Neural cell (in vitro differentiated cells): ENCODE measurements around the gene KPNA1. TPM values are rescaled to one million over a fixed set of nuclear protein-coding genes. Genes with fewer than 3 reads are reported as not detected.

Experiments
- H2AFZ ChIP-seq: fragments of 200-600, 300-800 bp; sonication (generic), shearing (Covaris generic); 2 replicates; pipeline ENCODE4 v1.6.0; 2014; ENCODE audit warnings: low read depth, mild to moderate bottlenecking, antibody characterized with exemption, low read length, moderate library complexity
- H3F3A ChIP-seq: fragments of 200-600 bp; shearing (Covaris generic); 2 replicates; pipeline ENCODE4 v1.6.1; 2016; ENCODE audit warnings: mild to moderate bottlenecking, moderate library complexity, mixed read lengths, antibody characterized with exemption, low read length; ENCODE audit not compliant: insufficient read depth, poor library complexity, severe bottlenecking
- H3K27ac ChIP-seq: fragments of 200-600, 300-800 bp; sonication (generic), shearing (Covaris generic); 2 replicates; pipeline ENCODE4 v1.5.1; 2014; ENCODE audit warnings: mild to moderate bottlenecking, low read length, moderate library complexity
- H3K27me3 ChIP-seq: fragments of 300-800, 200-600 bp; sonication (generic), shearing (Covaris generic); 2 replicates; pipeline ENCODE4 v1.6.0; 2014; ENCODE audit warnings: mild to moderate bottlenecking, low read depth, low read length, moderate library complexity; ENCODE audit not compliant: insufficient read depth
- H3K36me3 ChIP-seq: fragments of 300-800, 200-600 bp; sonication (generic), shearing (Covaris generic); 2 replicates; pipeline ENCODE4 v1.5.1; 2014; ENCODE audit warnings: mild to moderate bottlenecking, antibody characterized with exemption, low read length, moderate library complexity; ENCODE audit not compliant: insufficient read depth
- H3K4me2 ChIP-seq: fragments of 300-800, 200-600 bp; sonication (generic), shearing (Covaris generic); 2 replicates; pipeline ENCODE4 v1.6.0; 2014; ENCODE audit warnings: mild to moderate bottlenecking, low read length
- H3K4me3 ChIP-seq: fragments of 300-800, 200-600 bp; sonication (generic), shearing (Covaris generic); 2 replicates; pipeline ENCODE4 v1.5.1; 2014; ENCODE audit warnings: mild to moderate bottlenecking, low read length, moderate library complexity
- H3K79me2 ChIP-seq: fragments of 200-600 bp; shearing (Covaris generic); replicated peaks from 2 replicates; pipeline ENCODE4 v1.6.0; 2014; ENCODE audit warnings: mild to moderate bottlenecking, low read length, moderate library complexity; ENCODE audit not compliant: insufficient read depth
- H3K9ac ChIP-seq: fragments of 300-800, 200-600 bp; sonication (generic), shearing (Covaris generic); 2 replicates; pipeline ENCODE4 v1.6.1; 2016; ENCODE audit warnings: mild to moderate bottlenecking, low read length, mixed read lengths
- H3K9me2 ChIP-seq: fragments of 200-600 bp; shearing (Covaris generic); 2 replicates; pipeline ENCODE4 v1.6.1; 2016; ENCODE audit warnings: mild to moderate bottlenecking, low read length, mixed read lengths; ENCODE audit not compliant: insufficient read depth
- H3K9me3 ChIP-seq: fragments of 200-600, 300-800 bp; sonication (generic), shearing (Covaris generic); 2 replicates; pipeline ENCODE4 v1.6.1; 2016; ENCODE audit warnings: mild to moderate bottlenecking, mixed run types, low read length, moderate library complexity, mixed read lengths
- H4K20me1 ChIP-seq: fragments of 200-600 bp; shearing (Covaris generic); 2 replicates; pipeline ENCODE4 v1.6.1; 2016; ENCODE audit warnings: mild to moderate bottlenecking, mixed run types; ENCODE audit not compliant: insufficient read depth
- EP300 ChIP-seq: fragments of 450-650 bp; conservative IDR thresholded peaks from 2 replicates; pipeline ENCODE4 v1.6.1; 2014; ENCODE audit warnings: antibody characterized with exemption, mild to moderate bottlenecking, moderate library complexity; ENCODE audit not compliant: poor library complexity, severe bottlenecking
- EZH2 ChIP-seq: fragments of 200-600, 300-800 bp; shearing (Covaris generic), sonication (generic); IDR thresholded peaks from 2 replicates; pipeline ENCODE4 v1.6.1; 2014; ENCODE audit warnings: antibody characterized with exemption, low read length, borderline replicate concordance, mild to moderate bottlenecking; ENCODE audit not compliant: insufficient read depth, poor library complexity, severe bottlenecking
- MXI1 ChIP-seq: fragments of 450-650 bp; conservative IDR thresholded peaks from 2 replicates; pipeline ENCODE4 v1.6.1; 2014; ENCODE audit warnings: antibody characterized with exemption, mild to moderate bottlenecking; ENCODE audit not compliant: poor library complexity, severe bottlenecking
- POLR2AphosphoS5 ChIP-seq: IDR thresholded peaks from 2 replicates; pipeline ENCODE4 v1.6.1; 2012
- RAD21 ChIP-seq: fragments of 450-650 bp; conservative IDR thresholded peaks from 2 replicates; pipeline ENCODE4 v1.6.1; 2014; ENCODE audit warnings: antibody characterized with exemption, mild to moderate bottlenecking, moderate library complexity
- SMC3 ChIP-seq: fragments of 450-650 bp; conservative IDR thresholded peaks from 2 replicates; pipeline ENCODE4 v1.6.1; 2014; ENCODE audit warnings: antibody characterized with exemption, mild to moderate bottlenecking, moderate library complexity; ENCODE audit not compliant: poor library complexity
- TAF1 ChIP-seq: IDR thresholded peaks from 2 replicates; pipeline ENCODE4 v1.6.1; 2012; ENCODE audit warnings: low read depth
- polyA plus RNA-seq: library from polyadenylated mRNA; depleted of rRNA; stranded (reverse); fragments of >200 nt; gene quantifications from 2 replicates; pipeline ENCODE4 v1.2.3, GENCODE V29; 2014
- TF ChIP-seq, protein P1 (sequence below): IDR thresholded peaks from 2 replicates; pipeline ENCODE4 v1.6.1; 2012; ENCODE audit warnings: borderline replicate concordance
- TF ChIP-seq, protein P2 (sequence below): fragments of 450-650 bp; IDR thresholded peaks from 2 replicates; pipeline ENCODE4 v1.5.1; 2014; ENCODE audit warnings: antibody characterized with exemption, mild to moderate bottlenecking, moderate library complexity; ENCODE audit not compliant: poor library complexity, severe bottlenecking

KPNA1 gene
- polyA plus RNA-seq, 1 donor from 2014 or later = 35.8 TPM

DNA sequence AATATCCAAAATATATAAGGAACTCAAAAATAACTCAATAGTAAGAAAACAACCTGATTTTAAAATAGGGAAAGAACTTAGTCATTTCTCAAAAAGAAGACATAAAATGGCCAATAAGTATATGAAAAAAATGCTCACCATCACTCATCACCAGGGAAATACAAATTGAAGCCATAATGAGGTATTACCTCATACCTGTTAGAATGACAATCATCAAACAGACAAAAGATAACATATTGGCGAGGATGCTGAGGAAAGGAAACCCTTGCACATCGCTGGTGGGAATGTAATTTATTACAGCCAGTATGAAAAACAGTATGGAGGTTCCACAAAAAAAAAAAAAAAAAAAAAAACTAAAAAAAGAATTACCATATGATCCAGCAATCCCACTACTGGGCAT is 38.2 kb downstream of the KPNA1 start:
- H3K9me3 ChIP-seq = no peaks in the 10 kb centered on the region
- H3K36me3 ChIP-seq = peaks cover 7% of the 10 kb centered on the region
- no peak overlapping the region for H3K4me2 ChIP-seq
- no peak overlapping the region for H2AFZ ChIP-seq
- H3K9ac ChIP-seq = no peak overlapping the region
- H3K4me3 ChIP-seq = no peak overlapping the region
- no peak overlapping the region for H3K27ac ChIP-seq
- H3F3A ChIP-seq = no peaks in the 10 kb centered on the region
- TF ChIP-seq, protein P1, sequence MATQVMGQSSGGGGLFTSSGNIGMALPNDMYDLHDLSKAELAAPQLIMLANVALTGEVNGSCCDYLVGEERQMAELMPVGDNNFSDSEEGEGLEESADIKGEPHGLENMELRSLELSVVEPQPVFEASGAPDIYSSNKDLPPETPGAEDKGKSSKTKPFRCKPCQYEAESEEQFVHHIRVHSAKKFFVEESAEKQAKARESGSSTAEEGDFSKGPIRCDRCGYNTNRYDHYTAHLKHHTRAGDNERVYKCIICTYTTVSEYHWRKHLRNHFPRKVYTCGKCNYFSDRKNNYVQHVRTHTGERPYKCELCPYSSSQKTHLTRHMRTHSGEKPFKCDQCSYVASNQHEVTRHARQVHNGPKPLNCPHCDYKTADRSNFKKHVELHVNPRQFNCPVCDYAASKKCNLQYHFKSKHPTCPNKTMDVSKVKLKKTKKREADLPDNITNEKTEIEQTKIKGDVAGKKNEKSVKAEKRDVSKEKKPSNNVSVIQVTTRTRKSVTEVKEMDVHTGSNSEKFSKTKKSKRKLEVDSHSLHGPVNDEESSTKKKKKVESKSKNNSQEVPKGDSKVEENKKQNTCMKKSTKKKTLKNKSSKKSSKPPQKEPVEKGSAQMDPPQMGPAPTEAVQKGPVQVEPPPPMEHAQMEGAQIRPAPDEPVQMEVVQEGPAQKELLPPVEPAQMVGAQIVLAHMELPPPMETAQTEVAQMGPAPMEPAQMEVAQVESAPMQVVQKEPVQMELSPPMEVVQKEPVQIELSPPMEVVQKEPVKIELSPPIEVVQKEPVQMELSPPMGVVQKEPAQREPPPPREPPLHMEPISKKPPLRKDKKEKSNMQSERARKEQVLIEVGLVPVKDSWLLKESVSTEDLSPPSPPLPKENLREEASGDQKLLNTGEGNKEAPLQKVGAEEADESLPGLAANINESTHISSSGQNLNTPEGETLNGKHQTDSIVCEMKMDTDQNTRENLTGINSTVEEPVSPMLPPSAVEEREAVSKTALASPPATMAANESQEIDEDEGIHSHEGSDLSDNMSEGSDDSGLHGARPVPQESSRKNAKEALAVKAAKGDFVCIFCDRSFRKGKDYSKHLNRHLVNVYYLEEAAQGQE = no peak
- TF ChIP-seq EZH2 = no peak
- no peak for TF ChIP-seq TAF1
- TF ChIP-seq POLR2AphosphoS5 = no peak
- no peak for TF ChIP-seq EP300
- no peaks in the 10 kb centered on the region for H4K20me1 ChIP-seq
- peaks cover 21% of the 10 kb centered on the region for H3K79me2 ChIP-seq
- H3K27me3 ChIP-seq = no peaks in the 10 kb centered on the region
- no peaks in the 10 kb centered on the region for H3K9me2 ChIP-seq

DNA sequence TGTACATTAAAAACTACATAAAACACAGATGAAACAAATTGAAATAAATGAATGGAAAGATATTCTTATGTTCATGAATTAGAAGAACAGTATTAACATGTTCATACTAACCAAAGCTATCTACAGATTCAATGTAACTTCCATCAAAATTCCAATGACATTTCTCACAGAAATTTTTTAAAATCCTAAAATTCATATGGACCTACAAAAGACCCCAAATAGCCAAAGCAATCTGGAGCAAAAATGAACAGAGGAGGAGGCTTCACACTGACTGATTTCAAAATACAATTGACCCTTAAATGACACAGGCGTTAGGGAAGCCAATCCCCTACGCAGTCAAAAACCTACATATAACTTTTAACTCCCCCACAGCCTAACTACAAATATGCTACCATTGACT is 39.4 kb downstream of the KPNA1 start:
- no peak overlapping the region for H3K9ac ChIP-seq
- H3K9me3 ChIP-seq = no peaks in the 10 kb centered on the region
- H3K4me2 ChIP-seq = no peak overlapping the region
- H3K79me2 ChIP-seq = peaks cover 21% of the 10 kb centered on the region
- no peaks in the 10 kb centered on the region for H3K27me3 ChIP-seq
- peaks cover 7% of the 10 kb centered on the region for H3K36me3 ChIP-seq
- H3K27ac ChIP-seq = no peak overlapping the region
- no peak overlapping the region for H3K4me3 ChIP-seq
- no peaks in the 10 kb centered on the region for H3K9me2 ChIP-seq
- no peaks in the 10 kb centered on the region for H4K20me1 ChIP-seq
- no peak for TF ChIP-seq RAD21
- no peak for TF ChIP-seq EZH2
- TF ChIP-seq, protein P2, sequence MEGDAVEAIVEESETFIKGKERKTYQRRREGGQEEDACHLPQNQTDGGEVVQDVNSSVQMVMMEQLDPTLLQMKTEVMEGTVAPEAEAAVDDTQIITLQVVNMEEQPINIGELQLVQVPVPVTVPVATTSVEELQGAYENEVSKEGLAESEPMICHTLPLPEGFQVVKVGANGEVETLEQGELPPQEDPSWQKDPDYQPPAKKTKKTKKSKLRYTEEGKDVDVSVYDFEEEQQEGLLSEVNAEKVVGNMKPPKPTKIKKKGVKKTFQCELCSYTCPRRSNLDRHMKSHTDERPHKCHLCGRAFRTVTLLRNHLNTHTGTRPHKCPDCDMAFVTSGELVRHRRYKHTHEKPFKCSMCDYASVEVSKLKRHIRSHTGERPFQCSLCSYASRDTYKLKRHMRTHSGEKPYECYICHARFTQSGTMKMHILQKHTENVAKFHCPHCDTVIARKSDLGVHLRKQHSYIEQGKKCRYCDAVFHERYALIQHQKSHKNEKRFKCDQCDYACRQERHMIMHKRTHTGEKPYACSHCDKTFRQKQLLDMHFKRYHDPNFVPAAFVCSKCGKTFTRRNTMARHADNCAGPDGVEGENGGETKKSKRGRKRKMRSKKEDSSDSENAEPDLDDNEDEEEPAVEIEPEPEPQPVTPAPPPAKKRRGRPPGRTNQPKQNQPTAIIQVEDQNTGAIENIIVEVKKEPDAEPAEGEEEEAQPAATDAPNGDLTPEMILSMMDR = no peak
- no peak for TF ChIP-seq SMC3
- TF ChIP-seq EP300 = no peak
- no peak for TF ChIP-seq TAF1
- no peak for TF ChIP-seq POLR2AphosphoS5
- H2AFZ ChIP-seq = no peak overlapping the region
- no peaks in the 10 kb centered on the region for H3F3A ChIP-seq

DNA sequence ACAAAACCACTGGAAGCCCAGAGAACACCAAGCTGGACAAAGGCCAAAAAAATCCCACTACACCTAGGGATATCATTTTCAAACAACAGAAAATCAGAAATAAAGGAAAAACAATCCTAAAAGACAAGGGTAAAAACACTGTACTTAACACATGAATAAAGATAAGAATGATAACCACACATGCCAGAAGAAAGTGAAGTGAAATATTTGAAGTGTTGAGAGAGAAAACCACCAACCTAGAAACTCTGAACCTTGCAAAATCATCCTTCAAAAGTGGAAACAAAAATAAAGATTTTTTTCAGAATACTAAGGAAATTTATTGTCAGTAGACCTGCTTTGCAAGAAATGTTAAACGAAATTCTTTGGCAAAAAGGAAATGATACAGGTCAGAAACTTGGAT is 45.1 kb downstream of the KPNA1 start:
- Histone ChIP-seq H3K9ac (no peak overlapping the region), H3K79me2 (peaks cover 22% of the 10 kb centered on the region), H3K4me3 (no peak overlapping the region), H3K27ac (no peak overlapping the region), H4K20me1 (no peaks in the 10 kb centered on the region), H3K4me2 (no peak overlapping the region), H3K36me3 (peaks cover 7% of the 10 kb centered on the region), H3K9me3 (no peaks in the 10 kb centered on the region), H2AFZ (no peak overlapping the region), H3K9me2 (no peaks in the 10 kb centered on the region), H3K27me3 (no peaks in the 10 kb centered on the region), H3F3A (no peaks in the 10 kb centered on the region)
- no peak for TF ChIP-seq MXI1
- TF ChIP-seq, protein P2 = no peak
- TF ChIP-seq RAD21 = no peak
- TF ChIP-seq EP300 = no peak
- TF ChIP-seq SMC3 = no peak
- TF ChIP-seq POLR2AphosphoS5 = no peak
- TF ChIP-seq EZH2 = no peak
- TF ChIP-seq, protein P1 = no peak
- TF ChIP-seq TAF1 = no peak
